GM23338 (cell line): ENCODE results near the gene COA8. TPM values are rescaled to one million over a fixed set of nuclear protein-coding genes. Genes with fewer than 3 reads are reported as not detected.
A peak's percentile ranks its signal among the peaks of the same experiment; 100 is the strongest.

ENCODE experiments used
- ATAC-seq: fragments of 200-7000 bp; cut with Tn5 transposase; 3 replicates; pipeline ENCODE4 v1.9.1; 2020
- DNase-seq: peaks from one replicate; pipeline ENCODE4 v3.0.0-alpha.2; 2015; ENCODE audit warnings: low spot score
- H2AFZ ChIP-seq: fragments of 200-600 bp; sonication (generic); 2 replicates; pipeline ENCODE4 v1.8.0; 2016; ENCODE audit warnings: antibody characterized with exemption, mild to moderate bottlenecking, moderate library complexity
- H3F3A ChIP-seq: fragments of 200-600 bp; sonication (generic); replicated peaks from 2 replicates; pipeline ENCODE4 v1.8.0; 2017; ENCODE audit warnings: antibody characterized with exemption, mixed run types, low read depth
- H3K27ac ChIP-seq: fragments of 200-600 bp; sonication (generic); 2 replicates; pipeline ENCODE4 v1.6.1; 2016; ENCODE audit warnings: low read depth
- H3K27me3 ChIP-seq: fragments of 200-600 bp; sonication (generic); 2 replicates; pipeline ENCODE4 v1.8.0; 2016; ENCODE audit warnings: mild to moderate bottlenecking, mixed run types, moderate library complexity; ENCODE audit not compliant: insufficient read depth
- H3K36me3 ChIP-seq: fragments of 200-600 bp; sonication (generic); 2 replicates; pipeline ENCODE4 v1.8.0; 2016; ENCODE audit warnings: mild to moderate bottlenecking; ENCODE audit not compliant: insufficient read depth
- H3K4me1 ChIP-seq: fragments of 200-600 bp; sonication (generic); 2 replicates; pipeline ENCODE4 v1.8.0; 2016; ENCODE audit warnings: mild to moderate bottlenecking, moderate library complexity; ENCODE audit not compliant: insufficient read depth
- H3K4me2 ChIP-seq: fragments of 200-600 bp; sonication (generic); 2 replicates; pipeline ENCODE4 v1.7.1; 2017; ENCODE audit warnings: mixed run types
- H3K4me3 ChIP-seq: fragments of 200-600 bp; sonication (generic); 2 replicates; pipeline ENCODE4 v1.6.1; 2016; ENCODE audit warnings: mixed run types
- H3K79me2 ChIP-seq: fragments of 200-600 bp; sonication (generic); replicated peaks from 2 replicates; pipeline ENCODE4 v1.8.0; 2017; ENCODE audit warnings: mild to moderate bottlenecking; ENCODE audit not compliant: insufficient read depth
- H3K9me2 ChIP-seq: fragments of 200-600 bp; sonication (generic); 2 replicates; pipeline ENCODE4 v1.8.0; 2017; ENCODE audit not compliant: insufficient read depth
- H4K20me1 ChIP-seq: fragments of 200-600 bp; sonication (generic); replicated peaks from 2 replicates; pipeline ENCODE4 v1.8.0; 2017; ENCODE audit warnings: mild to moderate bottlenecking; ENCODE audit not compliant: insufficient read depth
- H3K27ac Mint-ChIP-seq: 2 replicates; pipeline ENCODE4 v1.8.0; 2020; ENCODE audit warnings: inconsistent platforms, mild to moderate bottlenecking, moderate library complexity, mixed read lengths
- H3K27me3 Mint-ChIP-seq: 3 replicates; pipeline ENCODE4 v1.8.0; 2022; ENCODE audit warnings: low read depth, mild to moderate bottlenecking, moderate library complexity, mixed read lengths, inconsistent platforms; ENCODE audit not compliant: insufficient read depth, poor library complexity
- H3K36me3 Mint-ChIP-seq: 3 replicates; pipeline ENCODE4 v1.8.0; 2021; ENCODE audit warnings: low read depth, mild to moderate bottlenecking, inconsistent platforms, moderate library complexity, mixed read lengths
- H3K4me1 Mint-ChIP-seq: 3 replicates; pipeline ENCODE4 v1.8.0; 2020; ENCODE audit warnings: mild to moderate bottlenecking, inconsistent platforms, mixed read lengths
- H3K4me3 Mint-ChIP-seq: 3 replicates; pipeline ENCODE4 v1.8.0; 2021; ENCODE audit warnings: moderate library complexity, mild to moderate bottlenecking, inconsistent platforms, mixed read lengths
- H3K9me3 Mint-ChIP-seq: 3 replicates; pipeline ENCODE4 v1.8.0; 2020; ENCODE audit warnings: moderate library complexity, mild to moderate bottlenecking, inconsistent platforms, mixed read lengths
- CREB1 ChIP-seq: fragments of 250-450 bp; sonication (Bioruptor Pico); IDR thresholded peaks from 2 replicates; pipeline ENCODE4 v1.5.0; 2020; ENCODE audit warnings: low read depth, mild to moderate bottlenecking, moderate library complexity
- CTCF ChIP-seq, 2 experiments: fragments of 200-600 bp in 1 of 2; sonication (generic) in 1 of 2; conservative IDR thresholded peaks; 2 replicates each; pipeline versions ENCODE4 v1.5.1 to v1.6.1; 2016 to 2017; ENCODE audit warnings: antibody characterized with exemption in 2 of 2, low read depth in 2 of 2, mild to moderate bottlenecking in 2 of 2, moderate library complexity in 1 of 2
- POLR2AphosphoS5 ChIP-seq: IDR thresholded peaks from 2 replicates; pipeline ENCODE4 v1.6.1; 2016; ENCODE audit warnings: antibody characterized with exemption, low read depth
- ZNF331 ChIP-seq: fragments of 250-450 bp; sonication (Bioruptor Pico); IDR thresholded peaks from 2 replicates; pipeline ENCODE4 v1.5.0; 2020; ENCODE audit warnings: low read depth, mild to moderate bottlenecking, moderate library complexity
- polyA plus RNA-seq: library from polyadenylated mRNA; unstranded; fragments of >200 nt; fragmentation: Nextera tagmentation; extraction: Ambion mirVana; gene quantifications from 2 replicates; pipeline ENCODE4 v1.2.1, GENCODE V29; 2016
- total RNA-seq: library from RNA; depleted of rRNA; stranded (reverse); fragments of >200 nt; shearing (Covaris generic); gene quantifications from 2 replicates; pipeline ENCODE4 v1.2.3, GENCODE V29; 2014
- TF ChIP-seq, protein P1 (sequence below): IDR thresholded peaks from one replicate; pipeline ENCODE4 v1.6.1; 2018; ENCODE audit warnings: antibody characterized with exemption; ENCODE audit not compliant: unreplicated experiment
- TF ChIP-seq, protein P2 (sequence below): fragments of 250-450 bp; sonication (Bioruptor Pico); IDR thresholded peaks from 2 replicates; pipeline ENCODE4 v1.5.0; 2020; ENCODE audit warnings: mild to moderate bottlenecking, moderate library complexity

COA8 gene
- total and polyA plus RNA-seq, 2 experiments from 2014 or later: 61.3 to 130 TPM

- peak overlapping the region; percentile 80; the same call in 1 of the 2 replicates for H3K27ac Mint-ChIP-seq
- TF ChIP-seq POLR2AphosphoS5 (peak; percentile 65), CTCF (conservative IDR thresholded peaks at IDR 0.05; ENCODE audit: low read depth in 2 of 2) (no peak), CREB1 (CRISPR knock-in tag) (peak; percentile 81), ZNF331 (CRISPR knock-in tag) (no peak)
- TF ChIP-seq, protein P1, sequence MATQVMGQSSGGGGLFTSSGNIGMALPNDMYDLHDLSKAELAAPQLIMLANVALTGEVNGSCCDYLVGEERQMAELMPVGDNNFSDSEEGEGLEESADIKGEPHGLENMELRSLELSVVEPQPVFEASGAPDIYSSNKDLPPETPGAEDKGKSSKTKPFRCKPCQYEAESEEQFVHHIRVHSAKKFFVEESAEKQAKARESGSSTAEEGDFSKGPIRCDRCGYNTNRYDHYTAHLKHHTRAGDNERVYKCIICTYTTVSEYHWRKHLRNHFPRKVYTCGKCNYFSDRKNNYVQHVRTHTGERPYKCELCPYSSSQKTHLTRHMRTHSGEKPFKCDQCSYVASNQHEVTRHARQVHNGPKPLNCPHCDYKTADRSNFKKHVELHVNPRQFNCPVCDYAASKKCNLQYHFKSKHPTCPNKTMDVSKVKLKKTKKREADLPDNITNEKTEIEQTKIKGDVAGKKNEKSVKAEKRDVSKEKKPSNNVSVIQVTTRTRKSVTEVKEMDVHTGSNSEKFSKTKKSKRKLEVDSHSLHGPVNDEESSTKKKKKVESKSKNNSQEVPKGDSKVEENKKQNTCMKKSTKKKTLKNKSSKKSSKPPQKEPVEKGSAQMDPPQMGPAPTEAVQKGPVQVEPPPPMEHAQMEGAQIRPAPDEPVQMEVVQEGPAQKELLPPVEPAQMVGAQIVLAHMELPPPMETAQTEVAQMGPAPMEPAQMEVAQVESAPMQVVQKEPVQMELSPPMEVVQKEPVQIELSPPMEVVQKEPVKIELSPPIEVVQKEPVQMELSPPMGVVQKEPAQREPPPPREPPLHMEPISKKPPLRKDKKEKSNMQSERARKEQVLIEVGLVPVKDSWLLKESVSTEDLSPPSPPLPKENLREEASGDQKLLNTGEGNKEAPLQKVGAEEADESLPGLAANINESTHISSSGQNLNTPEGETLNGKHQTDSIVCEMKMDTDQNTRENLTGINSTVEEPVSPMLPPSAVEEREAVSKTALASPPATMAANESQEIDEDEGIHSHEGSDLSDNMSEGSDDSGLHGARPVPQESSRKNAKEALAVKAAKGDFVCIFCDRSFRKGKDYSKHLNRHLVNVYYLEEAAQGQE: peak; percentile 5
- TF ChIP-seq, protein P2, sequence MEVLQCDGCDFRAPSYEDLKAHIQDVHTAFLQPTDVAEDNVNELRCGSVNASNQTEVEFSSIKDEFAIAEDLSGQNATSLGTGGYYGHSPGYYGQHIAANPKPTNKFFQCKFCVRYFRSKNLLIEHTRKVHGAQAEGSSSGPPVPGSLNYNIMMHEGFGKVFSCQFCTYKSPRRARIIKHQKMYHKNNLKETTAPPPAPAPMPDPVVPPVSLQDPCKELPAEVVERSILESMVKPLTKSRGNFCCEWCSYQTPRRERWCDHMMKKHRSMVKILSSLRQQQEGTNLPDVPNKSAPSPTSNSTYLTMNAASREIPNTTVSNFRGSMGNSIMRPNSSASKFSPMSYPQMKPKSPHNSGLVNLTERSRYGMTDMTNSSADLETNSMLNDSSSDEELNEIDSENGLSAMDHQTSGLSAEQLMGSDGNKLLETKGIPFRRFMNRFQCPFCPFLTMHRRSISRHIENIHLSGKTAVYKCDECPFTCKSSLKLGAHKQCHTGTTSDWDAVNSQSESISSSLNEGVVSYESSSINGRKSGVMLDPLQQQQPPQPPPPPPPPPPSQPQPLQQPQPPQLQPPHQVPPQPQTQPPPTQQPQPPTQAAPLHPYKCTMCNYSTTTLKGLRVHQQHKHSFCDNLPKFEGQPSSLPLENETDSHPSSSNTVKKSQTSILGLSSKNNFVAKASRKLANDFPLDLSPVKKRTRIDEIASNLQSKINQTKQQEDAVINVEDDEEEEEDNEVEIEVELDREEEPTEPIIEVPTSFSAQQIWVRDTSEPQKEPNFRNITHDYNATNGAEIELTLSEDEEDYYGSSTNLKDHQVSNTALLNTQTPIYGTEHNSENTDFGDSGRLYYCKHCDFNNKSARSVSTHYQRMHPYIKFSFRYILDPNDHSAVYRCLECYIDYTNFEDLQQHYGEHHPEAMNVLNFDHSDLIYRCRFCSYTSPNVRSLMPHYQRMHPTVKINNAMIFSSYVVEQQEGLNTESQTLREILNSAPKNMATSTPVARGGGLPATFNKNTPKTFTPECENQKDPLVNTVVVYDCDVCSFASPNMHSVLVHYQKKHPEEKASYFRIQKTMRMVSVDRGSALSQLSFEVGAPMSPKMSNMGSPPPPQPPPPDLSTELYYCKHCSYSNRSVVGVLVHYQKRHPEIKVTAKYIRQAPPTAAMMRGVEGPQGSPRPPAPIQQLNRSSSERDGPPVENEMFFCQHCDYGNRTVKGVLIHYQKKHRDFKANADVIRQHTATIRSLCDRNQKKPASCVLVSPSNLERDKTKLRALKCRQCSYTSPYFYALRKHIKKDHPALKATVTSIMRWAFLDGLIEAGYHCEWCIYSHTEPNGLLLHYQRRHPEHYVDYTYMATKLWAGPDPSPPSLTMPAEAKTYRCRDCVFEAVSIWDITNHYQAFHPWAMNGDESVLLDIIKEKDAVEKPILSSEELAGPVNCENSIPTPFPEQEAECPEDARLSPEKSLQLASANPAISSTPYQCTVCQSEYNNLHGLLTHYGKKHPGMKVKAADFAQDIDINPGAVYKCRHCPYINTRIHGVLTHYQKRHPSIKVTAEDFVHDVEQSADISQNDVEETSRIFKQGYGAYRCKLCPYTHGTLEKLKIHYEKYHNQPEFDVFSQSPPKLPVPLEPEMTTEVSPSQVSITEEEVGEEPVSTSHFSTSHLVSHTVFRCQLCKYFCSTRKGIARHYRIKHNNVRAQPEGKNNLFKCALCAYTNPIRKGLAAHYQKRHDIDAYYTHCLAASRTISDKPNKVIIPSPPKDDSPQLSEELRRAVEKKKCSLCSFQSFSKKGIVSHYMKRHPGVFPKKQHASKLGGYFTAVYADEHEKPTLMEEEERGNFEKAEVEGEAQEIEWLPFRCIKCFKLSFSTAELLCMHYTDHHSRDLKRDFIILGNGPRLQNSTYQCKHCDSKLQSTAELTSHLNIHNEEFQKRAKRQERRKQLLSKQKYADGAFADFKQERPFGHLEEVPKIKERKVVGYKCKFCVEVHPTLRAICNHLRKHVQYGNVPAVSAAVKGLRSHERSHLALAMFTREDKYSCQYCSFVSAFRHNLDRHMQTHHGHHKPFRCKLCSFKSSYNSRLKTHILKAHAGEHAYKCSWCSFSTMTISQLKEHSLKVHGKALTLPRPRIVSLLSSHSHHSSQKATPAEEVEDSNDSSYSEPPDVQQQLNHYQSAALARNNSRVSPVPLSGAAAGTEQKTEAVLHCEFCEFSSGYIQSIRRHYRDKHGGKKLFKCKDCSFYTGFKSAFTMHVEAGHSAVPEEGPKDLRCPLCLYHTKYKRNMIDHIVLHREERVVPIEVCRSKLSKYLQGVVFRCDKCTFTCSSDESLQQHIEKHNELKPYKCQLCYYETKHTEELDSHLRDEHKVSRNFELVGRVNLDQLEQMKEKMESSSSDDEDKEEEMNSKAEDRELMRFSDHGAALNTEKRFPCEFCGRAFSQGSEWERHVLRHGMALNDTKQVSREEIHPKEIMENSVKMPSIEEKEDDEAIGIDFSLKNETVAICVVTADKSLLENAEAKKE (CRISPR knock-in tag): no peak
- no peaks in the 10 kb centered on the region; the same call in 1 of the 2 replicates for H3K27me3 ChIP-seq
- no peaks in the 10 kb centered on the region for H3K9me3 Mint-ChIP-seq
- no peaks in the 10 kb centered on the region for H3K9me2 ChIP-seq
- H2AFZ ChIP-seq: peak overlapping the region; percentile 73; the same call in 1 of the 2 replicates
- H3K4me1 ChIP-seq: peaks cover 18% of the 10 kb centered on the region
- peak overlapping the region; percentile 29; the same call in 2 of the 3 replicates for H3K4me3 Mint-ChIP-seq
- no peaks in the 10 kb centered on the region for H3K36me3 ChIP-seq
- H3K36me3 Mint-ChIP-seq: no peaks in the 10 kb centered on the region
- H3K4me3 ChIP-seq: peak overlapping the region; percentile 53
- H3K4me1 Mint-ChIP-seq: peaks cover 12% of the 10 kb centered on the region; the same call in 2 of the 3 replicates
- peak overlapping the region; percentile 84 for H3K4me2 ChIP-seq
- peaks cover 13% of the 10 kb centered on the region for H3K27me3 Mint-ChIP-seq
- ATAC-seq (peak; percentile 70), DNase-seq (peak; percentile 94)
- peak overlapping the region; percentile 94 for H3K27ac ChIP-seq
- H3K79me2 ChIP-seq: no peaks in the 10 kb centered on the region
- no peaks in the 10 kb centered on the region for H4K20me1 ChIP-seq
- 0 out of 2 replicates have a peak, but pooled peaks cover 3% of the 10 kb centered on the region for H3F3A ChIP-seq
Measured at GRCh38 chr14:103542605-103543088, 20.1 kb upstream of the COA8 start.
